Loucy (cell line): ENCODE results near the gene SMIM14.

ENCODE experiments used
- CTCF ChIP-seq: fragments of 200-600 bp; sonication (generic); conservative IDR thresholded peaks from 2 replicates; pipeline ENCODE4 v1.5.1; 2014; ENCODE audit warnings: mild to moderate bottlenecking, antibody characterized with exemption, low read length
- EZH2phosphoT487 ChIP-seq: fragments of 200-600 bp; IDR thresholded peaks from 2 replicates; pipeline ENCODE4 v1.6.1; 2018; ENCODE audit warnings: antibody characterized with exemption, mild to moderate bottlenecking, moderate library complexity, borderline replicate concordance

GRCh38 chr4:39530682-39531081, 108.0 kb downstream of the SMIM14 start:
- TF ChIP-seq CTCF (no peak), EZH2phosphoT487 (no peak)
